Thoracic aorta (tissue), 2 donors: ENCODE results near the gene JPH3. TPM values are rescaled to one million over a fixed set of nuclear protein-coding genes. Genes with fewer than 3 reads are reported as not detected.

Source experiments
- ATAC-seq: fragments of 150-250 bp; one replicate; pipeline ENCODE4 v1.8.0; 2017; ENCODE audit warnings: low read depth; ENCODE audit not compliant: insufficient number of reproducible peaks, low FRiP score
- DNase-seq: peaks from one replicate; pipeline ENCODE4 v3.0.0-alpha.2; 2020; ENCODE audit warnings: low spot score
- H3K27ac ChIP-seq, 2 donors: fragments of 200-600 bp; sonication (generic); 1 replicate in 1 of 2; 2 replicates in 1 of 2; pipeline ENCODE4 v1.5.1; 2016; ENCODE audit warnings: mild to moderate bottlenecking in 2 of 2, moderate library complexity in 2 of 2
- H3K27me3 ChIP-seq: fragments of 200-600 bp; sonication (generic); replicated peaks from 2 replicates; pipeline ENCODE4 v1.6.0; 2016; ENCODE audit warnings: mild to moderate bottlenecking; ENCODE audit not compliant: insufficient read depth
- H3K36me3 ChIP-seq: fragments of 200-600 bp; sonication (generic); one replicate; pipeline ENCODE4 v1.5.1; 2016
- H3K4me1 ChIP-seq, 2 donors: fragments of 200-600 bp; sonication (generic); 1 replicate in 1 of 2; 2 replicates in 1 of 2; pipeline versions ENCODE4 v1.5.1 to v1.6.0; 2016; ENCODE audit warnings: low read depth in 2 of 2, mild to moderate bottlenecking in 1 of 2; ENCODE audit not compliant: control insufficient read depth in 1 of 2
- H3K4me3 ChIP-seq: fragments of 200-600 bp; sonication (generic); 2 replicates; pipeline ENCODE4 v1.5.1; 2016; ENCODE audit warnings: mild to moderate bottlenecking
- H3K9me3 ChIP-seq: fragments of 200-600 bp; sonication (generic); 2 replicates; pipeline ENCODE4 v1.5.1; 2016
- CTCF ChIP-seq: fragments of 200-600 bp; sonication (generic); IDR thresholded peaks from one replicate; pipeline ENCODE4 v1.5.1; 2019; ENCODE audit warnings: antibody characterized with exemption
- total RNA-seq, 2 donors: library from RNA; depleted of rRNA; stranded (reverse); fragments of >200 nt; gene quantifications; one replicate each; pipeline versions ENCODE4 v1.1.0 to v1.2.3, GENCODE V29; 2016

JPH3 gene
- total RNA-seq, 2 donors from 2014 or later, result not detected

- no peak for TF ChIP-seq CTCF
- Histone ChIP-seq H3K9me3 (no peaks in the 10 kb centered on the region), H3K36me3 (no peaks in the 10 kb centered on the region), H3K27me3 (no peaks in the 10 kb centered on the region), H3K4me1 (peaks cover 11 to 22% of the 10 kb centered on the region in 2 donors), H3K27ac (no peak overlapping the region), H3K4me3 (no peak overlapping the region)
- no peak for DNase-seq
- no peak for ATAC-seq
Observed at GRCh38 chr16:87587636-87588035, 14.7 kb upstream of the JPH3 start.

- no peak overlapping the region for H3K4me3 ChIP-seq
- TF ChIP-seq CTCF, result no peak
- H3K27ac ChIP-seq, result no peak overlapping the region
- H3K9me3 ChIP-seq, result no peaks in the 10 kb centered on the region
- H3K27me3 ChIP-seq, result no peaks in the 10 kb centered on the region
- no peak for ATAC-seq
- no peak for DNase-seq
- no peaks in the 10 kb centered on the region for H3K36me3 ChIP-seq
- peaks cover 0 to 6% of the 10 kb centered on the region in 2 donors for H3K4me1 ChIP-seq
Observed at GRCh38 chr16:87592018-87592712, 10.1 kb upstream of the JPH3 start.

- no peak for TF ChIP-seq CTCF
Observed at GRCh38 chr16:87593710-87594258, 8.5 kb upstream of the JPH3 start.

GRCh38 chr16:87595712-87596111, 6.6 kb upstream of the JPH3 start:
- no peak for ATAC-seq
- H3K27ac ChIP-seq, result no peak overlapping the region
- H3K9me3 ChIP-seq, result no peaks in the 10 kb centered on the region
- no peak overlapping the region for H3K4me3 ChIP-seq
- no peaks in the 10 kb centered on the region for H3K4me1 ChIP-seq
- no peak for DNase-seq
- no peak for TF ChIP-seq CTCF
- H3K27me3 ChIP-seq, result no peaks in the 10 kb centered on the region
- no peaks in the 10 kb centered on the region for H3K36me3 ChIP-seq

More at GRCh38 chr16:87593710-87594258, 8.5 kb upstream of the JPH3 start:
- no peaks in the 10 kb centered on the region for H3K36me3 ChIP-seq
- no peak overlapping the region for H3K4me3 ChIP-seq
- ATAC-seq (no peak), DNase-seq (no peak)
- peaks cover 0 to 5% of the 10 kb centered on the region in 2 donors for H3K4me1 ChIP-seq
- no peaks in the 10 kb centered on the region for H3K27me3 ChIP-seq
- no peaks in the 10 kb centered on the region for H3K9me3 ChIP-seq
- no peak overlapping the region for H3K27ac ChIP-seq

- H3K4me3 ChIP-seq, result no peak overlapping the region
- no peak for DNase-seq
- TF ChIP-seq CTCF, result no peak
- H3K27ac ChIP-seq, result no peak overlapping the region
- no peak for ATAC-seq
- H3K27me3 ChIP-seq, result no peaks in the 10 kb centered on the region
- no peaks in the 10 kb centered on the region for H3K4me1 ChIP-seq
- no peaks in the 10 kb centered on the region for H3K36me3 ChIP-seq
- no peaks in the 10 kb centered on the region for H3K9me3 ChIP-seq
Observed at GRCh38 chr16:87597324-87597830, 4.9 kb upstream of the JPH3 start.
